Activated T-cell treated with anti-CD3 and anti-CD28 coated beads, Interleukin-2, amount 50 U/mL, for 4 hours (primary cell): ENCODE measurements around the gene WDR27. TPM values are rescaled to one million over a fixed set of nuclear protein-coding genes. Genes with fewer than 3 reads are reported as not detected.

Experiments used
- ATAC-seq, 2 donors: fragments of 200-7000 bp; cut with Tn5 transposase; one replicate each; pipeline ENCODE4 v1.10.0; 2021
- DNase-seq: peaks from one replicate; pipeline ENCODE4 v3.0.0-alpha.2; 2020
- H3K27me3 Mint-ChIP-seq: one replicate; pipeline ENCODE4 v1.8.0; 2021; ENCODE audit warnings: low read depth, mixed read lengths
- H3K36me3 Mint-ChIP-seq: one replicate; pipeline ENCODE4 v1.8.0; 2022; ENCODE audit warnings: mixed read lengths; ENCODE audit not compliant: insufficient read depth
- H3K4me1 Mint-ChIP-seq: one replicate; pipeline ENCODE4 v1.8.0; 2021; ENCODE audit warnings: low read depth, mixed read lengths
- H3K4me3 Mint-ChIP-seq: one replicate; pipeline ENCODE4 v1.8.0; 2021; ENCODE audit warnings: mild to moderate bottlenecking, moderate library complexity, mixed read lengths
- H3K9me3 Mint-ChIP-seq: one replicate; pipeline ENCODE4 v1.8.0; 2021; ENCODE audit warnings: mixed read lengths
- total RNA-seq, 3 donors: library from RNA; stranded (reverse); gene quantifications; one replicate each; pipeline ENCODE4 v1.2.1, GENCODE V29; 2021

WDR27 gene
- total RNA-seq, 3 donors from 2014 or later, result 11.9 to 14.4 (median 13.4) TPM

GRCh38 chr6:169692516-169692915, 9.3 kb downstream of the WDR27 start:
- no peak for DNase-seq
- Mint-ChIP-seq H3K27me3 (no peaks in the 10 kb centered on the region), H3K36me3 (peaks cover 26% of the 10 kb centered on the region), H3K4me3 (no peak overlapping the region), H3K9me3 (peaks cover 11% of the 10 kb centered on the region), H3K4me1 (no peaks in the 10 kb centered on the region)
- no peak for ATAC-seq

GRCh38 chr6:169691260-169691659, 10.6 kb downstream of the WDR27 start:
- Mint-ChIP-seq H3K27me3 (no peaks in the 10 kb centered on the region), H3K9me3 (peaks cover 20% of the 10 kb centered on the region), H3K4me3 (no peak overlapping the region), H3K36me3 (peaks cover 36% of the 10 kb centered on the region), H3K4me1 (no peaks in the 10 kb centered on the region)
- DNase-seq (no peak), ATAC-seq (no peak)

- H3K4me3 Mint-ChIP-seq, result no peak overlapping the region
- no peak for DNase-seq
- H3K27me3 Mint-ChIP-seq, result no peaks in the 10 kb centered on the region
- H3K4me1 Mint-ChIP-seq, result no peaks in the 10 kb centered on the region
- peaks cover 35% of the 10 kb centered on the region for H3K9me3 Mint-ChIP-seq
- ATAC-seq, result no peak
- H3K36me3 Mint-ChIP-seq, result peaks cover 45% of the 10 kb centered on the region
Measured at GRCh38 chr6:169689287-169689686, 12.5 kb downstream of the WDR27 start.

- DNase-seq (no peak), ATAC-seq (no peak)
- peaks cover 51% of the 10 kb centered on the region for H3K36me3 Mint-ChIP-seq
Measured at GRCh38 chr6:169685860-169686259, 16.0 kb downstream of the WDR27 start.

GRCh38 chr6:169684056-169684455, 17.8 kb downstream of the WDR27 start:
- no peaks in the 10 kb centered on the region for H3K27me3 Mint-ChIP-seq
- no peak overlapping the region for H3K4me3 Mint-ChIP-seq
- ATAC-seq (no peak), DNase-seq (no peak)
- peaks cover 57% of the 10 kb centered on the region for H3K36me3 Mint-ChIP-seq
- peaks cover 24% of the 10 kb centered on the region for H3K9me3 Mint-ChIP-seq
- H3K4me1 Mint-ChIP-seq, result no peaks in the 10 kb centered on the region

More at GRCh38 chr6:169685860-169686259, 16.0 kb downstream of the WDR27 start:
- peaks cover 24% of the 10 kb centered on the region for H3K9me3 Mint-ChIP-seq
- H3K27me3 Mint-ChIP-seq, result no peaks in the 10 kb centered on the region
- no peaks in the 10 kb centered on the region for H3K4me1 Mint-ChIP-seq
- H3K4me3 Mint-ChIP-seq, result no peak overlapping the region

- Mint-ChIP-seq H3K36me3 (peaks cover 46% of the 10 kb centered on the region), H3K9me3 (no peaks in the 10 kb centered on the region), H3K4me1 (no peaks in the 10 kb centered on the region), H3K4me3 (no peak overlapping the region), H3K27me3 (no peaks in the 10 kb centered on the region)
- no peak for DNase-seq
- no peak for ATAC-seq
Measured at GRCh38 chr6:169678342-169678741, 23.5 kb downstream of the WDR27 start.

GRCh38 chr6:169677096-169677495, 24.7 kb downstream of the WDR27 start:
- Mint-ChIP-seq H3K36me3 (peaks cover 41% of the 10 kb centered on the region), H3K9me3 (no peaks in the 10 kb centered on the region)
- ATAC-seq, result no peak

GRCh38 chr6:169675011-169675410, 26.8 kb downstream of the WDR27 start:
- no peaks in the 10 kb centered on the region for H3K27me3 Mint-ChIP-seq
- peaks cover 30% of the 10 kb centered on the region for H3K36me3 Mint-ChIP-seq
- H3K4me3 Mint-ChIP-seq, result no peak overlapping the region
- peaks cover 1% of the 10 kb centered on the region for H3K4me1 Mint-ChIP-seq
- H3K9me3 Mint-ChIP-seq, result no peaks in the 10 kb centered on the region
- ATAC-seq (no peak), DNase-seq (no peak)

More at GRCh38 chr6:169677096-169677495, 24.7 kb downstream of the WDR27 start:
- H3K4me3 Mint-ChIP-seq, result no peak overlapping the region
- no peaks in the 10 kb centered on the region for H3K4me1 Mint-ChIP-seq
- no peaks in the 10 kb centered on the region for H3K27me3 Mint-ChIP-seq
- DNase-seq, result no peak

- H3K36me3 Mint-ChIP-seq, result peaks cover 21% of the 10 kb centered on the region
- DNase-seq, result no peak
- no peak for ATAC-seq
- no peaks in the 10 kb centered on the region for H3K27me3 Mint-ChIP-seq
- no peak overlapping the region for H3K4me3 Mint-ChIP-seq
- no peaks in the 10 kb centered on the region for H3K9me3 Mint-ChIP-seq
- H3K4me1 Mint-ChIP-seq, result peaks cover 10% of the 10 kb centered on the region
Measured at GRCh38 chr6:169671563-169671962, 30.3 kb downstream of the WDR27 start.

- H3K4me3 Mint-ChIP-seq, result no peak overlapping the region
- ATAC-seq (no peak), DNase-seq (no peak)
- no peaks in the 10 kb centered on the region for H3K9me3 Mint-ChIP-seq
- peaks cover 10% of the 10 kb centered on the region for H3K4me1 Mint-ChIP-seq
- H3K27me3 Mint-ChIP-seq, result no peaks in the 10 kb centered on the region
- peaks cover 16% of the 10 kb centered on the region for H3K36me3 Mint-ChIP-seq
Measured at GRCh38 chr6:169669889-169670288, 31.9 kb downstream of the WDR27 start.

- Mint-ChIP-seq H3K4me1 (peaks cover 10% of the 10 kb centered on the region), H3K9me3 (no peaks in the 10 kb centered on the region), H3K36me3 (peaks cover 15% of the 10 kb centered on the region), H3K27me3 (no peaks in the 10 kb centered on the region), H3K4me3 (no peak overlapping the region)
- no peak for DNase-seq
- no peak for ATAC-seq
Measured at GRCh38 chr6:169669147-169669546, 32.7 kb downstream of the WDR27 start.

- Mint-ChIP-seq H3K4me3 (no peak overlapping the region), H3K36me3 (peaks cover 18% of the 10 kb centered on the region), H3K4me1 (peaks cover 10% of the 10 kb centered on the region), H3K27me3 (no peaks in the 10 kb centered on the region), H3K9me3 (no peaks in the 10 kb centered on the region)
- no peak for ATAC-seq
- no peak for DNase-seq
Measured at GRCh38 chr6:169668203-169668847, 33.5 kb downstream of the WDR27 start.

GRCh38 chr6:169667716-169668115, 34.1 kb downstream of the WDR27 start:
- ATAC-seq, result no peak
- peaks cover 10% of the 10 kb centered on the region for H3K4me1 Mint-ChIP-seq
- no peaks in the 10 kb centered on the region for H3K27me3 Mint-ChIP-seq
- DNase-seq, result no peak
- H3K9me3 Mint-ChIP-seq, result no peaks in the 10 kb centered on the region
- H3K4me3 Mint-ChIP-seq, result no peak overlapping the region
- H3K36me3 Mint-ChIP-seq, result peaks cover 23% of the 10 kb centered on the region

GRCh38 chr6:169666441-169666840, 35.4 kb downstream of the WDR27 start:
- Mint-ChIP-seq H3K27me3 (no peaks in the 10 kb centered on the region), H3K4me1 (peaks cover 10% of the 10 kb centered on the region), H3K36me3 (peaks cover 25% of the 10 kb centered on the region), H3K9me3 (no peaks in the 10 kb centered on the region), H3K4me3 (no peak overlapping the region)
- ATAC-seq (no peak), DNase-seq (no peak)

- DNase-seq (no peak), ATAC-seq (no peak)
- Mint-ChIP-seq H3K4me1 (peaks cover 10% of the 10 kb centered on the region), H3K36me3 (peaks cover 25% of the 10 kb centered on the region), H3K9me3 (no peaks in the 10 kb centered on the region), H3K4me3 (no peak overlapping the region), H3K27me3 (no peaks in the 10 kb centered on the region)
Measured at GRCh38 chr6:169665289-169665688, 36.5 kb downstream of the WDR27 start.
